HFF-Myc (cell line): ENCODE results near the gene PRM1.

Source experiments
- DNase-seq: peaks from one replicate; pipeline ENCODE4 v3.0.0-alpha.2; 2011; ENCODE audit warnings: low read depth; ENCODE audit errors: extremely low read depth
- H3K4me3 ChIP-seq: replicated peaks from 2 replicates; pipeline ENCODE4 v1.5.1; 2011; ENCODE audit warnings: low read depth, mild to moderate bottlenecking, control low read depth, low read length
- CTCF ChIP-seq: IDR thresholded peaks from 2 replicates; pipeline ENCODE4 v1.5.1; 2012; ENCODE audit warnings: mild to moderate bottlenecking, low read depth, low read length, control low read depth; ENCODE audit errors: missing control alignments

Gene PRM1

DNA sequence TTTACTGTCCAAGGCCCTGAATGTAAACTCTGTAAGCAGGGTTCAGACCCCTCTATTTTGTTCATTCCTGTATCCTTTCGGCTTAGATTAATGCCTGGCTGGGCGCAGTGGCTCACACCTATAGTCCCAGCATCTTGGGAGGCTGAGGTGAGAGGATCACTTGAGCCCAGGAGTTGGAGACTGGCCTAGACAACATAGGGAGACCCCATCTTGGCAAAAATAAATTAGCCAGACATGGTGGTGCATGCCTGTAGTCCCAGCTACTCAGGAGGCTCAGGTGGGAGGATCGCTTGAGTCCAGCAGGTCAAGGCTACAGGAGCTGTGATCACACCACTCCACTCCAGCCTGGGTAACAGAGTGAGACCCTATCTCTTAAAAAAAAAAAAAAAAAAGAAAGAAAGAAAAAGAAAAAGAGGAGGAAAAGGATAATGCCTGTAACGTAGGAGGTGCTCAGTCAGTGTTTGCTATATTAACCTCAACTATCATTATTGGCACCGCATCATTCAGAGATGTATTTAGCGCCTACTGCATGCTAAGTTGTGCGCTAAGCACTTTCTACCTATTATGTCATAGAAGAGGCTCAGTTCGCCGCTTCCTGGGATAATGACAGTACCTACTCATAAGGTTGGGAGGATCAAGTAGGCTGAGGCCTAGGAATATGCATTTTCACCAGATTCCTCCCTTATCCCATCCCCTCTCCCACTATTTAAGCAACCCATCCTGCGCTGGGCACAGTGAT, 30.2 kb downstream of the PRM1 start:
- no peak for DNase-seq
- H3K4me3 ChIP-seq = no peak overlapping the region
- TF ChIP-seq CTCF = no peak

DNA sequence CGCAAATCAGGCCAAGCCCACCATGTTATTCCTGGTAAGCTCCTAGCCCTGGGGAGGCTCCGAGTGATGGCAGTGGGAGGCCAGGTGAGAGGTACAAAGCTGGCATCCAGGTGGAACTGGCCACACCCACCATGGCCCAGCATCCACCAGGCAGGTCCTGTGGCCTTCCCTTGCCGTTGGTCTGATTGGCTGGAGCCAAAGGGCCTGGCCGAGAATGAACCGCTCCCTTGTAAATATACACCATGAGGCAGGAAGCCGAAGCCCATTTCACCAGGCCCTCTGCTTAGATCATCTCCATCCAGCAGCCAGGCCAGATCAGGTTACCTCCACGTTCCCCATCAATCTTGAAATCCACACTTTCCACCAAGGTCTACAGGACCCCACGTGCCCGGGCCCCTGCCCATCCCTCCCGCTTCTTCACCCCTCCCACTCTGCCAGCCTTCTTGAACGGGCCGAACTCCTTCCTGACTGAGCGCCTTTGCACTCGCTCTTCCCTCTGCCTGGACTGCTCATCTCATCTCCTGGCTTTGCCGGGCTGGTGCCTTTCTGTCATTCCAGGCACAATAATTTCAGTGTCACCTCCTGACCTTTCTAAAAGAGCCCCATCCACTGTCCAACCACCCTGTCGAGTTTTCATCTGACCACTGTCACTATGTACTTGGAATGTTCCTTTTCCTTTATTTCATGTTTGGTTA, 30.9 kb downstream of the PRM1 start:
- TF ChIP-seq CTCF = no peak
- no peak overlapping the region for H3K4me3 ChIP-seq
- no peak for DNase-seq

DNA sequence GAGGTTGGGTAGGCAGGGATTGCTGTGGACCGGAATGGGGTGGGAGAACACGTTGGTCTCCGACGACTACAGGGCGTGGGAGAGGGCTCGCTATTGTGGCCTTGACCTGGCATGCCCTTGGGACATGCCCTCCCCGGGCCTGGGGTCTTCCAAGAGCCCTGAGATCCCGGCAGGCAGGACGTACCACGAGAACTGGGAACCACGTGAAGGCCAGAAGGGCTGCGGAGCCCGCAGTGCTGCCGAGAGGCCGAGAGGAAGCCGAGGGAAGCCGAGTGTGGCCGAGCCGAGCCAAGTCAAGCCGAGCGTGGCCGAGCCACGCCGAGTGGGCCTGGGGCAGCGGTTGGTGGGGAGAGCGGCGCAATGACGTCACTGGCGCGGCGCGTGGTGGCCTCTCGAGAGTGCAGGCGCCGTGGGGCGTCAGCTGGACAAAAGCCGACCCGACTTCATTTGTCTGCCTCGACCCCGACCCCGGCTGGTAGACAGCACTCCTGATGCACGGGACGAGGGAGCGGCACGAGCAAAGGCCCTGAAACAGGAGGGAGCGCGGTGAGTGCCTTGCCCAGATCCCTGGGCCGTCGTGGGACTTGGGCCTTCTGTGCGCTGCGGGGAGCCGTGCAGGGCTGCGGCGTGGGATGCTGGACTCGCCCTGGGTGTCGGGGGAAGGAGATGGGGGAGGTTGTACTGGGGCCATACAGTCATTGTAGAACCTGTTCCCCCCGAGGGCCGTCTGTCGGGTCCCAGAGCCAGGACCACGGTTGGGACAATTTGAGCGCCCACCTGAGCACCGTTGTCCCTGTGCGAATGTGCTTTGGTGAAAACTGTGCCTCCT, 31.7 kb downstream of the PRM1 start:
- no peak overlapping the region for H3K4me3 ChIP-seq
- no peak for DNase-seq
- TF ChIP-seq CTCF = no peak

GRCh38 chr16:11248133-11248532, 33.0 kb downstream of the PRM1 start:
- DNase-seq = no peak
- no peak overlapping the region for H3K4me3 ChIP-seq
- TF ChIP-seq CTCF = no peak

- H3K4me3 ChIP-seq = no peak overlapping the region
- no peak for TF ChIP-seq CTCF
These were observed 35.1 kb downstream of the PRM1 start for GRCh38 chr16:11245988-11246387.

DNA sequence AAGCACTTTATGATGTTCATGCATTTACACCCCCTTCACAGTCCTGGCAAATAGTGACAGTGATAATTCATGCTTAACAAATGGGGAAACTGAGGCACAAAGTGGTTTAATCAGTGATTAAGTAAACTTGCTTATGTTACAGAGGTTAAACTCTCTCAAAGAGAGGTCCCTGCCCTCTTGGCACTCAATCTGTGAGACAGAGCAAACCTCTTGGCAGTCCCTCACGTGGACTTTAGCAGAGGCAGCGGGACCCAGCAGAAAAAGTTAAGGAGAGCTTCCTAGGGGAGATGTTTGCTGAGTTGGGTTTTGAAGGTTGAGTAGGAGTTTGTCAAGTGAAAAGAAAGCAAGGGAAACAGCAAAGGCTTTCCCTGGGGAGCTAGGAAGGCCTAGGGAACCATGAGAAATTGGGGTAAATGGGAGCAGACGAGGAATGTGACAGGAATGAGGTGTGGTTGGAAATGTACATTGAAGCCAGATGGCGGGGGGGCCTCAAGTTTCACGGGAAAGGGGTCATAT, 35.9 kb downstream of the PRM1 start:
- no peak for TF ChIP-seq CTCF
- no peak for DNase-seq
- H3K4me3 ChIP-seq = no peak overlapping the region

More at GRCh38 chr16:11245988-11246387, 35.1 kb downstream of the PRM1 start:
- DNase-seq = no peak
